ENCODE measurements around the gene SIX2. TPM values are rescaled to one million over a fixed set of nuclear protein-coding genes. Genes with fewer than 3 reads are reported as not detected.

SIX2 gene
- total and polyA plus RNA-seq, 2 of the 8 experiments (the other 6 are each of a cell fraction or from before 2014, with no cell fraction given) = 0.47 to 1.0 TPM

DNA sequence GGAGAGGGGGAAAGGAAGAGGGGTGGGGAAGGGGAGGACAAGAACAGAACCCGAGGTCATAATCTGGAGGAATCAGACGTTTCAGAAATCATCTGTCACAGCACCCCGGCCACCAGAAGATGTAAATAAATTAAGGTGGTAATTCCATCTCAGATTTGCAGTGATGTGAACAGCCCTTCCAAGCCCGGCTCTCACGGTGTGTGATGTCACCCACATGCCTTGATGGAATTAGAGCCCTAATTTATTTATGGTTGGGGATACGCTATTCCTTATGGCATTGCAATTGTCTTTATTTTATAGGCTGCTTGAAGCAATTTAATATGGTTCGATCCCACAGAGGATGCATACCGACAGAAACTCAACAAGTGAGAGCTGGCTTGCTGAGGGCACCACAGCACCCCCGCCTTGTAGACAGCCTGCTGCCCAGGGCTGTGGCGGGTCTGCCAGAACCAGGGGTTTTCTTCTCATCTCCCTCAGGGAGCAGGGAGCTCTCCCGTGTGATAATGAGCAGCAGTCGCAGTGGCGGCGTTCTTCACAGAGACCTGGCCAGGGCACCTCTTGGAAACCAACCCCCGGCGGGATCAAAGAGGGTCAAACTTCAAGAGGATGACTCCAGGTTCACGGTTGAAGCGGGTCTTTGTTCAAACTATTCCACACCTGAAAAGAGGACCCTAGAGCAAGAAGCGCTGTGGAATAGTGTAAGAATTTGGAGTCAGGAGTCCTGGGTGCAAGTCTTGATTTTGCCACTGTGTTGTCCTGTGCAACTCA lies 40.5 kb upstream of the SIX2 start:
- H3K14ac ChIP-seq (ENCODE audit: insufficient read length) = no peak overlapping the region
- no peak overlapping the region for H4K5ac ChIP-seq (ENCODE audit: insufficient read length, low read depth, low read length)
- H4K8ac ChIP-seq (ENCODE audit: extremely low read depth, insufficient read depth, low read length) = no peak overlapping the region
- no peak overlapping the region for H2BK15ac ChIP-seq (ENCODE audit: low read length)
- H3K18ac ChIP-seq (ENCODE audit: extremely low read depth, low read length) = no peak overlapping the region
- FAIRE-seq (no peak), DNase-seq (ENCODE audit: low read depth in 1 of 2, low spot score in 2 of 2) (no peak)
- no peak overlapping the region for H3K4me2 ChIP-seq (ENCODE audit: insufficient read depth in 1 of 2, low read depth in 2 of 2, low read length in 2 of 2)
- no peaks in the 10 kb centered on the region for H3K9me3 ChIP-seq (ENCODE audit: insufficient read depth in 2 of 2, low read depth in 1 of 2, low read length in 1 of 2)
- no peak overlapping the region for H3K23ac ChIP-seq (ENCODE audit: insufficient read length)
- WGBS, 2 experiments (ENCODE audit: extremely low coverage in 1 of 2, insufficient coverage in 1 of 2, insufficient read length in 1 of 2, insufficient replicate concordance in 2 of 2, low coverage in 1 of 2, low lambda C conversion rate in 2 of 2, missing lambda C conversion rate in 1 of 2) = 89% methylated on average over 19 of the region's 19 CpGs; no CpG with 5 or more reads in 1 of the 2 experiments
- no peak overlapping the region for H3K56ac ChIP-seq (replicated peaks; ENCODE audit: insufficient read length, low read depth, low read length)
- H3K27ac ChIP-seq (ENCODE audit: low read depth, low read length) = no peak overlapping the region
- ChIA-PET CTCF (ENCODE audit: partially characterized antibody) (no interaction called here), POLR2A (ENCODE audit: partially characterized antibody) (no interaction called here)
- H2BK20ac ChIP-seq (ENCODE audit: low read length) = no peak overlapping the region
- H3K36me3 ChIP-seq (ENCODE audit: control insufficient read depth in 2 of 4, insufficient read depth in 4 of 4, low read length in 3 of 4) = no peaks in the 10 kb centered on the region
- no peaks in the 10 kb centered on the region for H3K4me1 ChIP-seq (replicated peaks in 1 of 4; ENCODE audit: control insufficient read depth in 3 of 4, insufficient read depth in 4 of 4, low read length in 3 of 4)
- H3K79me1 ChIP-seq (ENCODE audit: low read depth, low read length) = no peaks in the 10 kb centered on the region
- no peaks in the 10 kb centered on the region for H3K27me3 ChIP-seq (replicated peaks in 1 of 4; ENCODE audit: control insufficient read depth in 3 of 4, extremely low read depth in 1 of 4, insufficient read depth in 3 of 4, low read length in 3 of 4)
- H2BK12ac ChIP-seq (ENCODE audit: low read depth, low read length) = no peak overlapping the region
- no peak overlapping the region for H2BK5ac ChIP-seq (ENCODE audit: low read depth, low read length)
- H3K4ac ChIP-seq (replicated peaks; ENCODE audit: insufficient read length, low read depth, low read length) = no peak overlapping the region
- H3K9ac ChIP-seq (replicated peaks in 1 of 4; ENCODE audit: extremely low read depth in 1 of 4, low read depth in 3 of 4, low read length in 3 of 4) = no peak overlapping the region
- no peaks in the 10 kb centered on the region for H3K23me2 ChIP-seq (ENCODE audit: low read depth, low read length)
- no peak overlapping the region for H2BK120ac ChIP-seq (replicated peaks; ENCODE audit: low read depth, low read length)
- H3K79me2 ChIP-seq (ENCODE audit: control insufficient read depth in 1 of 2, insufficient read depth in 2 of 2, low read length in 2 of 2) = no peaks in the 10 kb centered on the region
- no peak overlapping the region for H3K4me3 ChIP-seq (ENCODE audit: extremely low read depth in 1 of 4, insufficient read depth in 2 of 4, low read depth in 3 of 4, low read length in 4 of 4)
- H4K91ac ChIP-seq (replicated peaks; ENCODE audit: insufficient read length, low read length) = no peak overlapping the region
- no peak overlapping the region for H2AK5ac ChIP-seq (ENCODE audit: low read depth, low read length)
- no peaks in the 10 kb centered on the region for H4K20me1 ChIP-seq (replicated peaks in 1 of 2; ENCODE audit: control insufficient read depth in 1 of 2, insufficient read depth in 2 of 2, low read length in 2 of 2)
- H2AFZ ChIP-seq (ENCODE audit: low read length) = no peak overlapping the region
- no peak for TF ChIP-seq POLR2A (IDR thresholded peaks at IDR 0.05; ENCODE audit: control extremely low read depth in 1 of 2, low read depth in 2 of 2, low read length in 2 of 2)
- no peak for TF ChIP-seq EP300 (IDR thresholded peaks at IDR 0.05; ENCODE audit: borderline replicate concordance in 1 of 2, low read depth in 2 of 2, low read length in 2 of 2)
- TF ChIP-seq HDAC6 (IDR thresholded peaks at IDR 0.05; ENCODE audit: low read depth, low read length) = no peak
- TF ChIP-seq BACH1 (IDR thresholded peaks at IDR 0.05; ENCODE audit: low read length) = no peak
- no peak for TF ChIP-seq POU5F1 (IDR thresholded peaks at IDR 0.05; ENCODE audit: low read depth, low read length)
- TF ChIP-seq CHD2 (IDR thresholded peaks at IDR 0.05; ENCODE audit: low read length) = no peak
- no peak for TF ChIP-seq TBP (IDR thresholded peaks at IDR 0.05; ENCODE audit: low read depth, low read length)
- no peak for TF ChIP-seq KDM4A (IDR thresholded peaks at IDR 0.05; ENCODE audit: low read depth, low read length, severe bottlenecking)
- TF ChIP-seq CHD1 (IDR thresholded peaks at IDR 0.05; ENCODE audit: low read depth, low read length) = no peak
- no peak for TF ChIP-seq BRCA1 (IDR thresholded peaks at IDR 0.05; ENCODE audit: low read depth, low read length)
- TF ChIP-seq SIN3A (conservative IDR thresholded peaks at IDR 0.05 in 1 of 2, IDR thresholded peaks at IDR 0.05 in 1 of 2; ENCODE audit: low read depth in 1 of 2, low read length in 2 of 2) = no peak
- no peak for TF ChIP-seq SP2 (IDR thresholded peaks at IDR 0.05; ENCODE audit: low read length)
- no peak for TF ChIP-seq GABPA (IDR thresholded peaks at IDR 0.05; ENCODE audit: borderline replicate concordance, insufficient read depth, low read length)
- no peak for TF ChIP-seq KDM5A (IDR thresholded peaks at IDR 0.05; ENCODE audit: low read length)
